Osteocyte (in vitro differentiated cells): ENCODE measurements around the gene BPIFB3. TPM values are rescaled to one million over a fixed set of nuclear protein-coding genes. Genes with fewer than 3 reads are reported as not detected.

Experiments
- DNase-seq: peaks from one replicate; pipeline ENCODE4 v3.0.0; 2021; ENCODE audit warnings: mixed read lengths; ENCODE audit not compliant: unreplicated experiment; ENCODE audit errors: extremely low spot score
- H3K27ac Mint-ChIP-seq: one replicate; pipeline ENCODE4 v1.8.0; 2021; ENCODE audit warnings: mild to moderate bottlenecking, mixed read lengths; ENCODE audit not compliant: unreplicated experiment
- H3K27me3 Mint-ChIP-seq: one replicate; pipeline ENCODE4 v1.8.0; 2021; ENCODE audit warnings: mixed read lengths; ENCODE audit not compliant: unreplicated experiment
- H3K36me3 Mint-ChIP-seq: one replicate; pipeline ENCODE4 v1.8.0; 2021; ENCODE audit warnings: mixed read lengths; ENCODE audit not compliant: unreplicated experiment
- H3K4me1 Mint-ChIP-seq: one replicate; pipeline ENCODE4 v1.8.0; 2021; ENCODE audit warnings: mixed read lengths; ENCODE audit not compliant: unreplicated experiment
- H3K4me3 Mint-ChIP-seq: one replicate; pipeline ENCODE4 v1.8.0; 2021; ENCODE audit warnings: mild to moderate bottlenecking, moderate library complexity, mixed read lengths; ENCODE audit not compliant: unreplicated experiment
- H3K9me3 Mint-ChIP-seq: one replicate; pipeline ENCODE4 v1.8.0; 2021; ENCODE audit warnings: mixed read lengths; ENCODE audit not compliant: unreplicated experiment
- total RNA-seq: library from RNA; stranded (reverse); gene quantifications from 2 replicates; pipeline ENCODE4 v1.2.1, GENCODE V29; 2021
- TF ChIP-seq, protein P1 (sequence below): fragments of 200-600 bp; sonication (generic); IDR thresholded peaks from 2 replicates; pipeline ENCODE4 v1.5.0; 2021; ENCODE audit warnings: antibody characterized with exemption, mild to moderate bottlenecking, moderate library complexity

Gene BPIFB3
- total RNA-seq, 1 donor from 2014 or later: not detected

GRCh38 chr20:33076662-33077372 lies 23.1 kb downstream of the BPIFB3 start:
- TF ChIP-seq, protein P1, sequence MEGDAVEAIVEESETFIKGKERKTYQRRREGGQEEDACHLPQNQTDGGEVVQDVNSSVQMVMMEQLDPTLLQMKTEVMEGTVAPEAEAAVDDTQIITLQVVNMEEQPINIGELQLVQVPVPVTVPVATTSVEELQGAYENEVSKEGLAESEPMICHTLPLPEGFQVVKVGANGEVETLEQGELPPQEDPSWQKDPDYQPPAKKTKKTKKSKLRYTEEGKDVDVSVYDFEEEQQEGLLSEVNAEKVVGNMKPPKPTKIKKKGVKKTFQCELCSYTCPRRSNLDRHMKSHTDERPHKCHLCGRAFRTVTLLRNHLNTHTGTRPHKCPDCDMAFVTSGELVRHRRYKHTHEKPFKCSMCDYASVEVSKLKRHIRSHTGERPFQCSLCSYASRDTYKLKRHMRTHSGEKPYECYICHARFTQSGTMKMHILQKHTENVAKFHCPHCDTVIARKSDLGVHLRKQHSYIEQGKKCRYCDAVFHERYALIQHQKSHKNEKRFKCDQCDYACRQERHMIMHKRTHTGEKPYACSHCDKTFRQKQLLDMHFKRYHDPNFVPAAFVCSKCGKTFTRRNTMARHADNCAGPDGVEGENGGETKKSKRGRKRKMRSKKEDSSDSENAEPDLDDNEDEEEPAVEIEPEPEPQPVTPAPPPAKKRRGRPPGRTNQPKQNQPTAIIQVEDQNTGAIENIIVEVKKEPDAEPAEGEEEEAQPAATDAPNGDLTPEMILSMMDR: no peak
- no peak for DNase-seq
- H3K36me3 Mint-ChIP-seq: no peaks in the 10 kb centered on the region
- peaks cover 6% of the 10 kb centered on the region for H3K27me3 Mint-ChIP-seq
- H3K4me1 Mint-ChIP-seq: no peaks in the 10 kb centered on the region
- H3K9me3 Mint-ChIP-seq: no peaks in the 10 kb centered on the region
- H3K4me3 Mint-ChIP-seq: no peak overlapping the region
- no peak overlapping the region for H3K27ac Mint-ChIP-seq

DNA sequence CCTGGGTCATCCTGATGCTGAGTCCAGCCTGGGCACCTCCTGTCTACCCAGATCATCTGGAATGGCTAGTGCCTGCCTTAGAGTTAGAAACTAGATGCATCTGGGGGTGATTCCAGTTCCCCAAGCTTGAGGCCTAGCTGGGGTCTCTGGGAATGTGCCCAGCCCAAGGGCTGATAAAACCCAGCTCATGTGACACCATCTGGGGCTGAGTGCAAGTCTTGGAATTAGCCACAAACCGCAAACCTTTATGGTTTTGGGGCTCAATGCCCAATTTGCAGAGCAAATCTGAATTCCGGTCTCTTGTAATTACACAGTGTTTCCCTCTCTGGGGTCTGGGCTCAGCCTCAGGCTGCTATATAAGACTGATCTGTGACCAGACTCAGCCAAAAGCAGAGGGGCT lies 25.6 kb downstream of the BPIFB3 start, which contains the start of gene BPIFB4:
Gene BPIFB4, plus strand, starts transcription at position 385 of the 400 bp plus-strand sequence. CDS start 1,884 bp downstream, outside the sequence.
- Mint-ChIP-seq H3K4me3 (no peak within 1 kb of the TSS), H3K27ac (no peak within 1 kb of the TSS)

GRCh38 chr20:33081411-33082154 lies 27.9 kb downstream of the BPIFB3 start:
- no peaks in the 10 kb centered on the region for H3K36me3 Mint-ChIP-seq
- peaks cover 6% of the 10 kb centered on the region for H3K27me3 Mint-ChIP-seq
- no peak overlapping the region for H3K4me3 Mint-ChIP-seq
- H3K9me3 Mint-ChIP-seq: no peaks in the 10 kb centered on the region
- no peak for DNase-seq
- TF ChIP-seq, protein P1: no peak
- no peaks in the 10 kb centered on the region for H3K4me1 Mint-ChIP-seq
- no peak overlapping the region for H3K27ac Mint-ChIP-seq

More for the DNA sequence above, 25.6 kb downstream of the BPIFB3 start, which contains the start of gene BPIFB4:
- no peaks in the 10 kb centered on the region for H3K4me1 Mint-ChIP-seq
- TF ChIP-seq, protein P1: no peak
- peaks cover 6% of the 10 kb centered on the region for H3K27me3 Mint-ChIP-seq
- H3K36me3 Mint-ChIP-seq: no peaks in the 10 kb centered on the region
- no peaks in the 10 kb centered on the region for H3K9me3 Mint-ChIP-seq
- DNase-seq: no peak

DNA sequence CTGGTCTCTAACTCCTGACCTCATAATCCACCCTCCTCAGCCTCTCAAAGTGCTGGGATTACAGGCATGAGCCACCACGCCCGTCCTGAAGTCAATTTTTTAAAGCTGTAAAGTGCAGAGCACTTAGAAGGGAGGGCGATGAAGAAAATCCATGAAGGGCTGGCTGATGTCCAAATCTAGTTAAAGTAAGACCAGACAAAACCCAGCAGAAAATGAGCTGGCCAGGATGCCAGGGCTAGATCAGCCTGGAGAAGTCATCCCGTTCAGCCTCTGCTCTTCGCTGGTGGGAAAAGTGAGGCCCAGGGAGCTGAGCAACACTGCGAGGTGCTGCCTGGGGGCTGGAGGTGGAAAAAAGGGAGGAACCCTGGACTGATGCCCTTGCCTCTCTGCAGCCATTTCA lies 28.8 kb downstream of the BPIFB3 start:
- TF ChIP-seq, protein P1: no peak
- Mint-ChIP-seq H3K36me3 (no peaks in the 10 kb centered on the region), H3K27ac (no peak overlapping the region), H3K4me1 (no peaks in the 10 kb centered on the region), H3K4me3 (no peak overlapping the region), H3K9me3 (no peaks in the 10 kb centered on the region), H3K27me3 (peaks cover 6% of the 10 kb centered on the region)
- no peak for DNase-seq
